ENCODE measurements around the gene TAF6L.

GRCh38 chr11:62726915-62727164 is 44.4 kb upstream of the TAF6L start:
- no peak for TF ChIP-seq EZH2 (IDR thresholded peaks at IDR 0.05; ENCODE audit: borderline replicate concordance, insufficient read depth, low read length, poor library complexity, severe bottlenecking)
- no peak for TF ChIP-seq MXI1 (conservative IDR thresholded peaks at IDR 0.05; ENCODE audit: poor library complexity, severe bottlenecking)
- no peak for TF ChIP-seq SMC3 (conservative IDR thresholded peaks at IDR 0.05; ENCODE audit: poor library complexity)
- no peak for TF ChIP-seq TAF1 (IDR thresholded peaks at IDR 0.05; ENCODE audit: low read depth)
- no peak for TF ChIP-seq EP300 (conservative IDR thresholded peaks at IDR 0.05; ENCODE audit: poor library complexity, severe bottlenecking)
- no peak for TF ChIP-seq CTCF (IDR thresholded peaks at IDR 0.05; ENCODE audit: poor library complexity, severe bottlenecking)
- TF ChIP-seq POLR2AphosphoS5 (IDR thresholded peaks at IDR 0.05) = no peak

Measured in neural cell (in vitro differentiated cells).